NCI-H187 (cell line): Measurements from ENCODE around the gene SENP2.
"Not testable (repeated sequence)": the region's sequence is repeated elsewhere in the genome, so short reads cannot be mapped to it uniquely, and the experiment has no call there.

Experiments used
- DNase-seq, 2 experiments: peaks; one replicate each; lab custom pipeline; 2025; lab: John Stamatoyannopoulos, UW

Gene SENP2

GRCh38 chr3:185647880-185648210 is 61.8 kb downstream of the SENP2 start:
- DNase-seq: no peak

DNA sequence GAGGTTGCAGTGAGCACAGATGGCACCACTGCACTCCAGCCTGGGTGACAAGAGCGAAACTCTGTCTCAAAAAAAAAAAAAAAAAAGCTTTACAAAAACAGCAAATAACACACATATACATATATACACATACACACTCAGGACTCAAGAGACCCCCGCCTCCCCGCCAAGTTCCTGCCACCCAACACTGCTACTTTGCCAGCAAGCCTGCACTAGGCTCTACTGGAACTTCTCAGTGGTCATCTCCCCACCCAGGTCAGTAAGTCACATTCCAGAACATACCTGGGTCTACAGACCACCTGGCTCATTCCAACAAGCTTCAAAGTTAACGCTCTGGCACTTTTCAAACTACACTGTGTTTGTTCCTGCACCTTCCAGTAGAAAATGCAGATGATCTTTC is 62.3 kb downstream of the SENP2 start:
- DNase-seq: no peak

GRCh38 chr3:185649414-185649813 is 63.3 kb downstream of the SENP2 start:
- DNase-seq: no peak

- no peak for DNase-seq
Measured at GRCh38 chr3:185651971-185652370, 65.9 kb downstream of the SENP2 start.

DNA sequence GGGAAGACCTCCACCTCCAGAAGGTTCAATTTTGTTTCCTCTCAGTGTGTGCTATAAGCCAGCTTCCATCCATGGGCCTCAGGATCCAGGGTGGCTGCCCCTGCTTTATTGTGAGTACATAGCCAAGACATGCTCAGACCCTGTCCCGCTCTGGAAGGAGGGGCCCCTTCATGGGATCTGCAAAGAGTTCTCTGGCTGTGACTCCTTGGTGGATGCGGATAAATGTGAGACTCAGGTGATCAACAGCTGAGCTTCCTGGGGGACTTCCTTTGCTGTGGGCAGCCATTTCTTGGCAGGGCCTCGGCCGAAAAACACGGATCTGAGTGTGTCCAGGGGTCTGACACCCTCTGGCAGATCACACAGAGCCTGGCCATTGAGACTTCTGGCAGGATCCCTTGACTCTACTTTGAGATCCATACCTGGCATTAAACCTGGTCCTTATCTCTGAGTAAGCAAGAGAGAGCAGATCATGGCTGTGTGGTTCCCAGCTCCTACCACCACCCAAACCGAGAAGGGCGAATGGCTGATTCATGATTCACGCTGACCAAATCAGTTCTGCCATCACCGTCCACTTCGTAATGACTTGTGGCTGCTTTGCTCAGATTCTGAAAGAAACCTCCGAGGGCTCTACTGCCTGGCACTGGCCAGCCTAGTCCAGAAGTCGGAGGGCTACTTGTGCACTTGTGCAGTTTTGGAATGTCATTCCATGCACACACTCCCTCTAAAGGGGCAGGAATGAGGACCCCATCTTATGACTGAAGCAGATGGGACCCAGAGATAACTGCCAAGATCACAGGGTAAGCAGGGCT is 68.1 kb downstream of the SENP2 start:
- DNase-seq: no peak

DNA sequence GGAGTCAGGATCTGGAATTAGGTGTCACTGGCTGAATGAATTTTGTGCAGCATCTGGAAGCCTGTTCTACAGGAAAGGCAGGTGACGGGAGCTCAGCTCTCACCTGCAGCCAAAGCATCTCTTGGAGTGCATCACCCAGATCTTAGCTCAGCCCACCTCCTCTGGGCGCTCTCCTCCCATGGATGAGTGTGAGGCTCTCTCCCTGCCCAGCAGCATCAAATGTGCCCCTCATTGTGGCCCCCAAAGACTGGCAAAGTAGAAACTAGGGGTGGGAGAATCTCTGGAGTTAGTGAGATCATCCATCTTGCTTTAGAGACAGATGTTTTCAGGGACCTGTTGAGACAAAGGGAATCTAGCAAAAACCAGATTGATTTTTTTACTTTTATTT is 68.7 kb downstream of the SENP2 start:
- no peak for DNase-seq

- DNase-seq: no peak
Measured at GRCh38 chr3:185655426-185656320, 69.6 kb downstream of the SENP2 start.

GRCh38 chr3:185656321-185656840 is 70.3 kb downstream of the SENP2 start:
- no peak for DNase-seq

DNA sequence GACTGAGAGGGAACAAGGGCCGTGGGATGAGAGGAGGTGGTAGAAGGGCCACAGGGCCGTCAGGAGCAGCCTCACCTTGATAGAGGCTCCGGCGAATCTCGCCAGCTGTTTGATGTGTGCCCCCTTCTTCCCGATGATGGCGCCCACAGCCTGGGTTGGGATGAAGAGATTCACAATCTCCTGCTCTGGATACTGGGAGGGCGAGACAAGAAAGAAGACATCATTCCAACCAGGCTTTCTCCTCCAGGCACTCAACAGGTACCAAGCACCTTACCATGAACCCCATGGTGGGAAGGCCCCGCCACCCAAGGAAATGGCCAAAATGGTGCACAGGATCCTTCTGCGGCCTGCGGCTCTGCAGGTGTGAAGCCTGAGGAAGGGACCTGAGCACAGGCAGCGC is 71.1 kb downstream of the SENP2 start:
- DNase-seq: no peak

- DNase-seq: no peak
Measured at GRCh38 chr3:185657691-185658503, 71.8 kb downstream of the SENP2 start.

DNA sequence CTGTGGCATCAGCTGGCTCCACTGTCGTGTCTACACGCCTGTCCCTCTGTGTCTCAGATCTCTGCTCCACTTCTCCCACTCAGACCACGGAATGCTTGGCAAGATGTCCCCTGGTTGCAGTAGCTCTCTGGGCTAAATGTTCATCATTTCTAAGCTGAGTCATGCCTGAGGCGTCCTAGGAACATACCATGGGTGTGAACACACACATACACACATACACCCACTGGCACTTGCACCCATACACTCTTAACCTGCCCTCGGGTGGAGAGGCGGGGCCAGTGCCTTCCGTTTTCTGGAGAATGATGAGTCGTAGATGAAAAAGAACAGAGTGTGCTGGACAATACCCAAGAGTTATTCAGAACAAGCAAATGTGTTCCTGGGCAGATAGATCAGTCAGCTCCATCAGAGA is 72.4 kb downstream of the SENP2 start:
- DNase-seq: no peak

DNA sequence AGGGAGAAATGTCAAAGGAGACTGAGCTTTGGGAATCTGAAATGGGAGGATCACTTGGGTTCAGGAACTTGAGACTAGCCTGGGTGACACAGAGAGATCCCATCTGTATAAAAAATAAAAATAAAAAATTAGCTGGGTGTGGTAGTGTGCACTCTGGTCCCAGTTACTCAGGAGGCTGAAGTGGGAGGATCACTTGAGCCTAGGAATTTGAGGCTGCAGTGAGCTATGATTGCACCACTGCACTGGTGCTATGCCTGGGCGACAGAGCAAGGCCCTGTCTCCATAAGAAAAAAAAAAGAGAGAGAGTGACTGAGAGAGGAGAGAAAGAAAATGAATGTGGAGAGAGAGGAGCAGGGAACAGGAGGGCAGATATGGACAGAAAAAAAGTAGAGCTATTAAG is 72.8 kb downstream of the SENP2 start:
- DNase-seq: no peak

DNA sequence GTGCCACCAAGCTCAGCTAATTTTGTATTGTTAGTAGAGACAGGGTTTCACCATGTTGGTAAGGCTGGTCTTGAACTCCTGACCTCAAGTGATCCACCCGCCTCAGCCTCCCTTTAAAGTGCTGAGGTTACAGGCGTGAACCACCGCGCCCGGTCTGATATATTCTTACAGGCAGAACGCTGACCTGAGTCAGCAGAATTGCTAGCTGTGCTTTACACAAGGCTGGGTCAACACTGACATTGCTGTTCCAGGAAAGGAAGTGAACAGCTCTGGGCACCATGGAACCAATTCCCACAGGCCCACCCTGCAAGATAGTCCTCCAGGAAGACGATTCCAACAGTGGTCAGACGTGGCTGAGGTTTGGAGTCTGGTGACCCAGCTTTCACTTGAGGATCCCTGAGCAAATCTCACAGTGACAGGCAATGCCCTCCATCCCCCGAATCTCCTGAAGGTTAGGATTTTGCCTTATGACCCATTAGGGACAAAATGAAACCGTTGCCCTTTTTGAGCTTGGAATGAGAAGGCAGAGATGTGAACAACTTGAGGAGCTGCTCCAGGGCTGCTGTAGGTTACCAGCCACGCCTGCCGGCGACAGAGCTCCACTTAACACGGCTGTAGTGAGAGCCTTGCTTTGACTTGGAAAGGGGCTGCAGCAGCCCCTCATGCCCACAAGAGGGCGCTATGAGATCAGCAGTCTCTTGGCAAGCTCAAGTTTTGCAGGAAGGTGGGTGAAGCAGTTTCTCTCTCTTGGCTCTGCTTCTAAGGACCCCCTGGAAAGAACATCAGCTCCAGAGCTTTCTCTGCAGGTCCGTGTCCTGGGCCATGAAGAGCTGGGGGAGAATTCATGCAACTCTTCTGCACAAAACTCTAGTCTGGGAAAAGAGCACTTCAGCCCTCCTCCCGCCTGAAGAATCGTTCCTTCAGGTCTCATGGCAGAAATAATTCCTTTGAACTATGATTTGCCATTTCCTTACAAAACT is 74.1 kb downstream of the SENP2 start:
- peak; percentile 19 to 21 for DNase-seq

GRCh38 chr3:185661296-185661695 is 75.2 kb downstream of the SENP2 start:
- not testable (repeated sequence) for DNase-seq

DNA sequence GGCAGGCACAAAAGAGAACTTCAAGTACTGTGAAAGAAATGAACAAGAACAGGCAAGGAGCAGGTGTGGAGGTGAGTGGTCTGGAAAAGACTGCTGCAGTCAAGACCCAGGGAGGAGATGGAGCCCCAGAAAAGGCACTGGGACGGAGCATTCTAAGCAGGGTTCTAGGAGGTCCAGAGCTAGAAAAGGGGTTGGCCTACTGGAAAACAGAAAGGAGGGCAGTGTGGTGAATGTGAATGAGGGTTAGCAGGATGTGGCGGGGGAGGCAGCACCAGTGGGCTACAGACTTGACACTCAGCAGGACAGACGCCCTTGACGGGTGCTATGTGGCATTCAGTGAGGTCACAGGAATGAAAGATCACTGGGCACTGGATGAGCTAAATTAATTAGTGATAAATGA is 75.7 kb downstream of the SENP2 start:
- no peak for DNase-seq

DNA sequence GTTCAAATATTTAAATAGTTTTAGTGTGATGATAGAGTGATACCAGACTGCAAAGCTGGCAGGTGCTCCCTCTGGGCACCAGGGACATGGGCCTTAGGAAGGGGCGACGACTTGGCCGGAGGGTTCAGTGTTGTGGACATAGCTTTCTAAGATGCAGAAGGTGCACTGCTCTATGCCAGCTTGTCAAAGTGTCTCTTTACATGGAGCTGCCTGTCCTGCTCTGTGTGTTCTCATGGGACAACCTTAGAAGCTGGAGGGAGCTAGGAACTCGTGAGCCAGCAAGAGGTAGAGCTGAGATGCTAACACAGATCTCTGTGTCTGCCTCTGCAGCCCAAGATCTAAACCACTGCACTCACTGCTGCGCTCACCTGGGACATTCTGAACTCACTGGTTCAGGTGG is 77.8 kb downstream of the SENP2 start:
- DNase-seq: no peak

DNA sequence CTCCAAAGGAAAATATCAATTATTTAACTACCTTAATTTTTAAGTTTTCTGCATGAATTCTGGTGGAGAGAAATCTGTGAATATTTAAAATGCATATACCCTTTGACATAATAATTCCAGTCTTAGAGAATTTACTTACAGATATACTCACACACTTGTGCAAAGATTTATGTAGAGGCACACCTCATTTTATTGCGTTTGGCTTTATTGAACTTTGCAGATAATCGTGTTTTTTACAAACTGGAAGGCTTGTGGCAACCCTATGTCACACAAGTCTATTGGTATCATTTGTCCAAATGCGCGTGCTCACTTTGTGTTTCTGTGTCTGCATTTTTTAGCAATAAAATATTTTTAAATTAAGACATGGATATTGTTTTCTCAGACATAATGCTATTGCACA is 81.5 kb downstream of the SENP2 start:
- no peak for DNase-seq

- no peak for DNase-seq
Measured at GRCh38 chr3:185677146-185677829, 91.2 kb downstream of the SENP2 start.

DNA sequence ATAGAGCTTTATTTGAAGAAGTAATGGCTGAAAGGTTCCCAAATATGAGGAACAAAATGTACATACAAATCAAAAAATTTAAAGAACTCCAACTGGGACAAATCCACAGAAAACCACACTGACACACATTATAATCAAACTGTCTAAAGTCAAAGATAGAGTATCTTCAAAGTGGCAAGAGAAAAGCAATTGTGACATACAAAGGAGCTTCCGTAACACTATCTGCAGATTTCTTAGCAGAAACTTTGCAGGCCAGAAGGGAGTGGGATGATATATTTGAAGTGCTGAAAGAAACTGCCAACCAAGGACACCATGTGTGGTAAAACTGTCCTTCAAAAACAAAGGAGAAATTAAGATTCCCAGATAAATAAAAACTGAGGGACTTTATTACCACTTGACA is 91.9 kb downstream of the SENP2 start:
- DNase-seq: no peak

- no peak for DNase-seq
Measured at GRCh38 chr3:185680231-185680630, 94.1 kb downstream of the SENP2 start.
